Measurements from ENCODE around the gene NRG3. TPM values are rescaled to one million over a fixed set of nuclear protein-coding genes. Genes with fewer than 3 reads are reported as not detected.
A peak's percentile ranks its signal among the peaks of the same experiment; 100 is the strongest.

The NRG3 gene
- total and polyA plus RNA-seq, 2 donors (not counting 1 experiment from before 2014, with no cell fraction given) = not detected

GRCh38 chr10:82883603-82884002, 1008.6 kb downstream of the NRG3 start:
- no peak overlapping the region for H2AFZ ChIP-seq (ENCODE audit: low read length)
- no peaks in the 10 kb centered on the region for H3K27me3 ChIP-seq (ENCODE audit: control insufficient read depth, insufficient read depth, low read length)
- H3K4me1 ChIP-seq (ENCODE audit: control insufficient read depth, extremely low read depth, insufficient read depth, low read length) = no peaks in the 10 kb centered on the region
- H4K20me1 ChIP-seq (ENCODE audit: control insufficient read depth, extremely low read depth, insufficient read depth, low read length) = no peaks in the 10 kb centered on the region
- DNase-seq (ENCODE audit: low read depth in 2 of 2) = peak in 1 of 2 donors; percentile 39
- no peaks in the 10 kb centered on the region for H3K79me2 ChIP-seq (ENCODE audit: control insufficient read depth, insufficient read depth, low read length)
- H3K4me3 ChIP-seq (replicated peaks in 1 of 4; ENCODE audit: control extremely low read depth in 1 of 4, insufficient read depth in 1 of 4, low read depth in 3 of 4, low read length in 4 of 4) = no peak overlapping the region
- H3K4me2 ChIP-seq (ENCODE audit: extremely low read depth, insufficient read depth, low read length) = no peak overlapping the region
- H3K9ac ChIP-seq (ENCODE audit: insufficient read depth, low read length) = no peak overlapping the region
- no peak overlapping the region for H3K27ac ChIP-seq (ENCODE audit: insufficient read depth, low read length)
- no peaks in the 10 kb centered on the region for H3K36me3 ChIP-seq (ENCODE audit: control insufficient read depth, insufficient read depth, low read length)
- H3K9me3 ChIP-seq (ENCODE audit: control insufficient read depth, insufficient read depth, low read depth, low read length) = no peaks in the 10 kb centered on the region
- TF ChIP-seq, protein P1, sequence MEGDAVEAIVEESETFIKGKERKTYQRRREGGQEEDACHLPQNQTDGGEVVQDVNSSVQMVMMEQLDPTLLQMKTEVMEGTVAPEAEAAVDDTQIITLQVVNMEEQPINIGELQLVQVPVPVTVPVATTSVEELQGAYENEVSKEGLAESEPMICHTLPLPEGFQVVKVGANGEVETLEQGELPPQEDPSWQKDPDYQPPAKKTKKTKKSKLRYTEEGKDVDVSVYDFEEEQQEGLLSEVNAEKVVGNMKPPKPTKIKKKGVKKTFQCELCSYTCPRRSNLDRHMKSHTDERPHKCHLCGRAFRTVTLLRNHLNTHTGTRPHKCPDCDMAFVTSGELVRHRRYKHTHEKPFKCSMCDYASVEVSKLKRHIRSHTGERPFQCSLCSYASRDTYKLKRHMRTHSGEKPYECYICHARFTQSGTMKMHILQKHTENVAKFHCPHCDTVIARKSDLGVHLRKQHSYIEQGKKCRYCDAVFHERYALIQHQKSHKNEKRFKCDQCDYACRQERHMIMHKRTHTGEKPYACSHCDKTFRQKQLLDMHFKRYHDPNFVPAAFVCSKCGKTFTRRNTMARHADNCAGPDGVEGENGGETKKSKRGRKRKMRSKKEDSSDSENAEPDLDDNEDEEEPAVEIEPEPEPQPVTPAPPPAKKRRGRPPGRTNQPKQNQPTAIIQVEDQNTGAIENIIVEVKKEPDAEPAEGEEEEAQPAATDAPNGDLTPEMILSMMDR (conservative IDR thresholded peaks at IDR 0.05 in 1 of 2, IDR thresholded peaks at IDR 0.05 in 1 of 2; ENCODE audit: low read depth in 1 of 2, low read length in 2 of 2) = no peak
- no peak for TF ChIP-seq EZH2 (IDR thresholded peaks at IDR 0.05; ENCODE audit: low read length, missing control alignments)

- H3K4me1 ChIP-seq (ENCODE audit: control insufficient read depth, extremely low read depth, insufficient read depth, low read length) = no peaks in the 10 kb centered on the region
- no peak overlapping the region for H3K4me3 ChIP-seq (replicated peaks in 1 of 4; ENCODE audit: control extremely low read depth in 1 of 4, insufficient read depth in 1 of 4, low read depth in 3 of 4, low read length in 4 of 4)
- H4K20me1 ChIP-seq (ENCODE audit: control insufficient read depth, extremely low read depth, insufficient read depth, low read length) = no peaks in the 10 kb centered on the region
- no peak overlapping the region for H3K4me2 ChIP-seq (ENCODE audit: extremely low read depth, insufficient read depth, low read length)
- H3K27me3 ChIP-seq (ENCODE audit: control insufficient read depth, insufficient read depth, low read length) = no peaks in the 10 kb centered on the region
- no peaks in the 10 kb centered on the region for H3K79me2 ChIP-seq (ENCODE audit: control insufficient read depth, insufficient read depth, low read length)
- no peaks in the 10 kb centered on the region for H3K36me3 ChIP-seq (ENCODE audit: control insufficient read depth, insufficient read depth, low read length)
- no peak overlapping the region for H3K9ac ChIP-seq (ENCODE audit: insufficient read depth, low read length)
- peak in 1 of 2 donors; percentile 4 for DNase-seq (ENCODE audit: low read depth in 2 of 2)
- TF ChIP-seq, protein P1 (conservative IDR thresholded peaks at IDR 0.05 in 1 of 2, IDR thresholded peaks at IDR 0.05 in 1 of 2; ENCODE audit: low read depth in 1 of 2, low read length in 2 of 2) = no peak
- no peak for TF ChIP-seq EZH2 (IDR thresholded peaks at IDR 0.05; ENCODE audit: low read length, missing control alignments)
- H2AFZ ChIP-seq (ENCODE audit: low read length) = no peak overlapping the region
- no peak overlapping the region for H3K27ac ChIP-seq (ENCODE audit: insufficient read depth, low read length)
- no peaks in the 10 kb centered on the region for H3K9me3 ChIP-seq (ENCODE audit: control insufficient read depth, insufficient read depth, low read depth, low read length)
Observed at GRCh38 chr10:82887488-82887887, 1012.5 kb downstream of the NRG3 start.

DNA sequence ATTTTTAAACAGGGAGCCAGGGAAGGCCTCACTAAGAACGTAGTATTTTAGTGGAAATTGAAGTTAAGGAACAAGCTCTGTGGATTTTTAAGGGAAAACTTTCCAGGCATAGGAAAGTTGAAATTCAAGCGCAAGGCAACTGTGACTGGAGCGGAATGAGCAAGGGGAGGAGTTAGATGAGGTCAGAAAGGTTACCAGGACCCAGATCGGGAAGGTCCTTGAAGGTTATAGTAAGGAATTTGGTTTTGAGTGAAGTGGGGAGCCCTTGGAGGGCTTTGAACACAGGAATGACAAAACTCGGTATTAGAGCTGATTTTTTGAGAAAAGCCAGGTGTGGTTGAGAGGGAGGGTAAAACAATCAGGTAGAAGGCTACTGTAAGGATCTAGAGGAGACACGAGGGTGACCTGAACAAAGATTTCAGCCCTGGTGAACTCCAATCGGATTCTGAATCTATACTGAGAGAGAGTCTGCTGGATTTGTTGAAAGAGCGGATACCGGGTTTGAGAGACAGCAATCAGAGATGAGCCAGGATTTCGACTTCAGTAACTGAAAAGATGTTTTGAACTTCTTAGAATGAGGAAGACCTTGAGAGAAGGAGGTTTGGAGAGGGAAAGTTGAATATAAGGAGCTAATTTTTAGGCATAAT, 1013.9 kb downstream of the NRG3 start:
- H3K27ac ChIP-seq (ENCODE audit: insufficient read depth, low read length) = no peak overlapping the region
- no peak overlapping the region for H3K9ac ChIP-seq (ENCODE audit: insufficient read depth, low read length)
- H3K4me2 ChIP-seq (ENCODE audit: extremely low read depth, insufficient read depth, low read length) = no peak overlapping the region
- no peaks in the 10 kb centered on the region for H3K36me3 ChIP-seq (ENCODE audit: control insufficient read depth, insufficient read depth, low read length)
- DNase-seq (ENCODE audit: low read depth in 2 of 2) = no peak
- no peaks in the 10 kb centered on the region for H4K20me1 ChIP-seq (ENCODE audit: control insufficient read depth, extremely low read depth, insufficient read depth, low read length)
- no peak overlapping the region for H2AFZ ChIP-seq (ENCODE audit: low read length)
- no peaks in the 10 kb centered on the region for H3K79me2 ChIP-seq (ENCODE audit: control insufficient read depth, insufficient read depth, low read length)
- TF ChIP-seq EZH2 (IDR thresholded peaks at IDR 0.05; ENCODE audit: low read length, missing control alignments) = no peak
- TF ChIP-seq, protein P1 (conservative IDR thresholded peaks at IDR 0.05 in 1 of 2, IDR thresholded peaks at IDR 0.05 in 1 of 2; ENCODE audit: low read depth in 1 of 2, low read length in 2 of 2) = no peak
- H3K4me1 ChIP-seq (ENCODE audit: control insufficient read depth, extremely low read depth, insufficient read depth, low read length) = no peaks in the 10 kb centered on the region
- H3K27me3 ChIP-seq (ENCODE audit: control insufficient read depth, insufficient read depth, low read length) = no peaks in the 10 kb centered on the region
- no peak overlapping the region for H3K4me3 ChIP-seq (replicated peaks in 1 of 4; ENCODE audit: control extremely low read depth in 1 of 4, insufficient read depth in 1 of 4, low read depth in 3 of 4, low read length in 4 of 4)
- H3K9me3 ChIP-seq (ENCODE audit: control insufficient read depth, insufficient read depth, low read depth, low read length) = no peaks in the 10 kb centered on the region

All from fibroblast of lung (primary cell).